Islet precursor cell (in vitro differentiated cells): ENCODE results near the gene TRABD2B.

ENCODE experiments used
- DNase-seq: peaks from one replicate; pipeline ENCODE4 v3.0.0-alpha.2; 2018

TRABD2B gene

DNA sequence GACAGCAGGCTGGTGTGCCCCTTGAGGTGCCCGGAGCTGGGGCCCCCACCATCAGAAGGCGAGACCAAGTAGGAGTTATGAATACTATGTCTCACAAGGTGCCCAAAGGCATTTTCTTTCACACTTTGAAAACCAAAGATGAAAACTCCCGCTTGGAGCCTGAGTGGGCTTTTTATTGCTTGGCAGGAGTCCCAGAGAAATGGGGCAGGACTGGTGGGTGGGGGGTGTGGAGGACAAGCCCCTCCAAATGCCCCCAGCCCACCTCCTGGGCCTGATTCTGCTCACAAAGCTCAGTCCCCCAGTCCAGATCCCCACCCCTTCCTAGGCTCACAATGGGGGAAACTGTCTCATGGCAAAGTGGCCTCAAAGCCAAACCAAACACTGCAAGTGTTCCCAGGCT lies 227.9 kb downstream of the TRABD2B start:
- no peak for DNase-seq

DNA sequence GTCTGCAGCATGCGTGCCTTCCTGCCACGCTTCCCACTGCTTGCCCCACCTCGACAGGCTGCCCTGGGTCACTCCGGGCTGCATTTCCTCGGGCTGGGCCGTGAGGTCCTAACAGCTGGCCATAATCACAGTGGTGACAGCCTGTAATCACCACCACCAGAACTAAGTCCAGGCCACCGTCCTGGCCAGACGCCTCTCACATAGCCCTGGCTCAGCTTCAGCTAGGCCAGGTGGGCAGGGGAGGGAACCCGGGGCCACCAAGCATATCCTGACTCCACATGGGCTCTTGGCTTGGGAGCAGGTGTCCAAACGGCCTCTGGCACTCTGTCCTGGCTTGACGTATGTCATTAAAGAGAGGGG lies 229.5 kb downstream of the TRABD2B start:
- no peak for DNase-seq

DNA sequence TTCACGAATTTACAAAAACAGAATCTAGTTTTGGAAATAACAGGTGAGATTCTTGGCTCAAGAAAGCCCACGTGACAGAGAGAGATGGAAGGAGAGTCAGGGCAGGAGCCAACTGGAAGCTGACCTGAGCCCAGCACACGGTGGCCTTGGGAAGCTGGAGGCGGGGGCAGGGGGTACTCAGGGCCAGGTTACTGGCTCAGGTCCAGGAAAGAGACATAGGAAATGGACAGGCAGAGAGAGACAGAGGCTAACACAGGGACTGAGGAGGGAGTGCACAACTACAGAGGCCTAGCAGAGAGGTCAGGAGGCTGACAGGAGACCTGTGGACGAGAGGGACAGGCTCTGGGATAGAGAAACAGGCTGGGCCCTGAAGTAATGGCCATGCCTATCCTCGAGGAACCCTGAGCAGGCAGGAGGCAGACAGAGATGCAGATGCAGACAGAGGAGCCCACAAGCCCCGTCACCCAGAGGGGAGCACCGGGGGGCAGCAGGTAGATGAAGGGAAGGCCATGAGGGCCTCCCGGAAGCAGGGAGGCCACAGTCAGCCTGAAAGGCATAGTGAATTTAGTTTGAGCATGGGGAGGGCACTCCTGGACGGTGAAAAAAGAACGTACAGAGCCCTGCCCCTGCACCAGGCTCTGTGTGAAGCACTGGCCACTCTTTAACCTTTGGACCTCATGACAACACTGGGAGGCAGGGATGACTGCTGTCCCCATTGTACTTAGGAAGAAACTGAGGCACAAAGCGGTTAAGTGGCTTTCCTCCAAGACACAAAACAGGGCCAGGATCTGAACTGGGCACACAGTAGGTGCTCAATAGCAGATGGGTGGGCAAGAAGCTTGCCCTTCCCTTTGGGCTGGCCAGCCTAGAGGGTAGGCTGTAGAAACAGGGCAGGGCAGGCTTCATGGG lies 230.1 kb downstream of the TRABD2B start:
- DNase-seq = no peak

DNA sequence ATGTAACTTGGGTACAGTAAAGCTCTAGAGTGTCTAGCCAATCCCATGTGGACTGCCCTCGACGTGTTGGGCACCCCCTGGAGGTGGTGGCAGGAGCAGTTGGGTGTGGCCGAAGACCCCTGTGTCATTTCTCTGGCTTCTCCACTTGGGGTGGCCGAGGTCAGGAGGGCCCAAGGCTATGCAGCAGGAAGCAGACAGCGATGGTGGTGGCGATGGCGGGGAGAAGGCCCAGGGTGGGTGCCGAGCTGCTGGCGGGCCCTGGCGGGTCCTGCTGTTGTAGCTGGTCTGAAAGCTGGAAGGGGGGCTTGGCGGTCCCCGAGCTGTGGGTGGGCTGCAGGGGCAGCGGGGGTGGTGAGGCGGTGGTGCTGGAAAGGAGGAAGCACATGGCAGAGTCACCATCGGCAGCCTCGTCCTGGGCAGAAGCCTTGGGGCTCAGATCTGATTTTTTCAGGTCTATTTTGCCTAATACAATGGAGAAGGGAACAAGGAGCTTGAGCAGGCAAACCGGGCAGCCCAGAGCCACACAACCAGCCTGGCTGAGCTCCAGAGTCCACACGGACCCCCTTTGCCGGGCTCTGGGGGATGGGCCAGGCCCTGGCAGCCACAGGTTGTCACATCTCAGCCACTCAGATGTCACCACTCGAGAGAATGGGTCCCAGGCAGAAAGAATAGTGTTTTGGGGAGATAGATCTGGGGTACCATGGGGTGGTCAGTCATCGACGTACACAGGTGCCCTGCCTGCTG lies 231.3 kb downstream of the TRABD2B start:
- no peak for DNase-seq

DNA sequence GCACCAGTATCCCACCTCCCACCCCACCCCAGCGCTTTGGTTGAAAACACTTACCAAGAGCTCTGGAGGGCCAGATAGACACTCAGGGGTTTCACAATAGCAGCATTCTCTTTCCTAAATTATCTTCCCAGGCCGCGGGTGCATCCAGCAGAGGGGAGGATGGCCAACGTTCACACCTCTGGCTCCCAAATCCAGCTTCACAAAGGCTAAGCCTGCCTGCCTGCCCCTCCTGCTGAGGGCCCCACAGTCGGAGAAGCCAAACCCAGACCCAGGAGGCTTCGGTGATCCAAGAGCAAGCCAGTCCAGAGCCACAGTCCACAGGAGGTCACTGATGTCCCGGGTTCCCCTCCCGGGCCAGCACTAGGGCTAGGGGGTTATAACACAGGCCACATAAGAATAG lies 231.9 kb downstream of the TRABD2B start:
- no peak for DNase-seq

DNA sequence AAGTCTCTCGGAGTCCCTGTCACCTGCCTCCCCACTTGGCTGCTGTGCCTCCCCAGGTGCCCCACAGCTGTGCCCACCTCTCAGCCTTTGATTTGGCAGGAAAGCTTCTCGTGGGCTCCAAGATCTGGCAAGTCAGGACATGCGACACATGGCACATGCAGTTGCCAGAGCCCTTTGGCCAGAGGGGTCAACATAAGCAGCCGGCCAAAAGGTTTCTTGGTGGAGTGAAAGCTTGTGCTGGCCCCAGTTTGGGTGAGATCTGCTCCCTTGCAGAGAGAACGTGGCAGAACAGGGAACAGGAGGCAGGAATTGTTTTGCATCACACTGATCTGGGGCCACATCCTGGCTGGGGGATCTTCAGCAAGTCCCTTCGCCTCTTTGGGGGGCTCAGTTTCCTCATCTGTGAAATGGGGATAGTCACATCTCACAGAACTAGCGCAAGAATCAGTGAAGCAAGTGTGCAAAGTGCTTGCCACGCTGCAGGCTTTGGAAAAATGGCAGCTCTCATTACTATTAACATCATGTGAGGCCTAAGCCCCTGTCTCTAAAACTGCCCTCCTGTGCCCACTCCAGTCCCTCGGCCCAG lies 232.6 kb downstream of the TRABD2B start:
- DNase-seq = no peak

DNA sequence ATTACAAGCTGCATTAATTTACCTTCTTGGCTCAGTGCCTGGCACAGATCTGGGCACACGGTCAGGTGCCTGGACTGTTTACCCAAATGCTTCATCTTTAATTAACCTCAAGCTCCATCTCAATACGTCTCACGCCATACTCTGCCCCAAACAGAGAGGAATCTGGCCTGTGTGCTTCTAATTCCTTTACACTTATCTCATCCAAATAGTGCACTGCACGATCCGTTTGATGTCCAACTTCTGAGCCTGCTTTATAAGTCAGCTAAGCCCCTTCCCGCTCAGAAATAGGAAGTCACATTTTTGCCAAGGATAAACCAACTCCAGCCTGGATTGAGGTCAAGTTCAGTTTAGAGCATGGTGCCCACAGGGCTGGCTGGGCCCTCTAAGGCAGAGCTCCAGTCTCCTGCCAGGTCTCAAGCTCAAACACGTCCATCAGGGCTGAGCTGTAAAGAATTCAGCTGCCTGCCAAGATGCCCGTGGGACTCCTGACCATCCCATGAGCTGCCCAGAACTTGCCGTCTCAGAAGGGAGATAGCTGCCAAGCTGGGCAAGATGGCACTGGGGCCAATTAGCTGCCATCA lies 233.5 kb downstream of the TRABD2B start:
- DNase-seq = no peak

DNA sequence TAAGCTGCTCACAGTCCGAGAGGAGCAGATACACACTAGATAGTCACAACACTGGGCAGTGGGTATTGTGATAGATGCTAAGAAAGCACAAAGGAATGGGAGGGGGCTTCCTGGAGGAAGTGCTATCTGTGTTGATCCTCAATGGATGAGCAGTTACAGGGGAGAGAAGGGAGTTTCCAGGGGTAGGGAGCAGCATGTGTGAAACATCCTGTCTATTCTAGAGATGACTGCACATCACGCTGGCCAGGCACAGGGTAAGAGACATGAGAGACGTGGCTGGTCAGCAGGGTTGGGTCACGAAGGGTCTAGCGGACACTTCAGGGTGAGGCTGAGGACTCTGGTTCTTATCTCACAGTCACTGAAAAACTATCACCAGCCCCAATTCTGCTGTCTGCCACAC lies 235.2 kb downstream of the TRABD2B start:
- DNase-seq = no peak

DNA sequence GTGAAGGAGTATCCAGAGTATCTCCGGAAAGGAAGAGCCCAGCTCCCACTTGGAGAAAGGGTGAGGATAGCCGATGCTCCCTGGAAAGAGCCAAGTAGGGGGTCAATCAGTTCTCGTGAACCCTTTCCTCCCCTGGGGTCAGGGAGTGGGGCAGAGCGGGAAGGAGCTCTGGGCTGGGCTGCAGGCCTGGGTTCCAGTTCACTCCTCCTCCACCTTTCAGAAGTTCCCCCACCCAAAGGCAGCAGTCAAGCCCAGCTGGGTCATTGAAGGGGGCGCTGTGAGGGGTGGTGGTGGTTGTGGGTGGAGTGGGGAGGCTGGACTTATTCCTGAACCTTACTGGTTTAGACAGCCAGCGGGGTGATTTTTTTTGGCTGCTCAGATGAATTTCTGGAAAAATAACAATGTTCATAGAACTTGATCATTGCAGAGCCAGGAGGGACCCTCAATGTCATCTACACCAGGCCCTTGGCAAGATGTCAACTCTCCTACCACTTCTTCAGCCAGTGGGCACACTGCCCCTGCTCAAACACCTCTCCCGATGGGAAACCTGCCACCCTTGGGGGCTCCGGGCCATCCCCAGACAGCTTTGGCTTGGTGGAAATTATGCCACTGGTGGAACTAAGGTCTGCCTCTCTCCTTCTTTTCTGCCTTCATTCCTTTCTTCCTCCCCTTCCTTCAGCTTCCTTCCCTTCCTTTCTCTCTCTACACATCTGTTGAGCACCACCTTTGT lies 235.8 kb downstream of the TRABD2B start:
- no peak for DNase-seq

DNA sequence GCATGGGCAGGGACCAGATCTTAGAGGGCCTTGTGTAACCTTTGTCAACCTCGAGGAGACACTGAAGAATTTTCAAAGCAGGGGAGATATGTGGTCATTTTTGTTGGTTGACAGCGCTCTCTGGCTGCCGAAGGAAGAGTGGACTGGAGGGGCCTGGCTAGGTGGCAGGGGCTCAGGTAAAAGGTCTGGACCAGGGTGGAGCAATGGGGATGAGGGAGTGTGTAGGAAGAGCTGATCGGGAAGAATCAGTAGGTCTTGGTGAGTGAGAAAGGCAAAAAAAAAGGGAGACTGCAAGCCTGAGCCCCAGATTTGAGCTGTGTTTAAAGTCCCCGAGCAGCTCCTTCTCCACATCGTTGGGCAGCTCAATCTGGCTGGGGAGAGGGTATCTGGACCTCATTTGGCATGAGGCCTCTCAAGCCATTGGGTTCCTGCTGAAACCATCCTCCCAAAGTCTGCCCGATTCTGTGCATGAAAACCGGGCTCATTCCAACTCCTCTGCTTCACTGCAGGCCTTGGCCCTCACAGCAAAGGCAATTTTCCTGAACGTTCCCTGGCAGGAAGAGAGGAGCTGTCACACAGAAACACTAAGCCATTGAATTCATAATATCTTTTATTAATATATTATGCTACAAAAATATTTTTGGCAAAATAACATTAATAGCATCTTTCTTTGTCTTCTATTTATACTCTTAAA lies 237.1 kb downstream of the TRABD2B start:
- no peak for DNase-seq

DNA sequence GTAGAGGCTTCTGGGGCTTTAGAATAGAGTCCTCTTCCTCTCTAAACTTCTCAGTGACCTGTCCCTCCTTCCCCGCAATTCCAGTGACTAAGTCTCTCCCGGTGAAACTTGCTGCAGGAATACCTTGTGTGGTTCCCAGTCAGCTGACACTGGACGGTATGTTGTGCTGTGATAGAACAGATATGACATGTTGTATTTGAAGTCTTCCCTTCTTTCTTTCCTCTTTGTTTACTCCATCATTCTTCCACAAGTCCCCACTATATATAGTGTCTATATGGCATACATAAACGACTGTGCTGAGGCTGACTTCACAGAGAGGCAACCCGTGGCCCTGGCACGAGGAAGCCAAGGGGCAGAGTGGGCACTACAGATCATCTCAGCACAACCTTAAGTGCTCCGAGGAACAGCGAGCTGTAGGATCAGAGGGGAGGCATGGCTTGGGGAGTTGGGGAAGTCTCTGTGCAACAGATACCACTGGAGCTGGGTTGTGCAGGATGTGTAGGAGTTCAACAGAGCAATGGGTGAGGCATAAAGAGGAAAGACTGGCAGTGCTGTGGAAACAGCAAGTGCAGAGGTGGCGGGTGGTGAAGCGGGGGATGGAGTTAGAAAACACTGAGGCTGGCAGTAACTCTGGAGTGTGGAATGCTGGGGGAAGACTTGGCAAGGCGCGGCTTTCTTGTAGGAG lies 237.8 kb downstream of the TRABD2B start:
- DNase-seq = peak; percentile 49

DNA sequence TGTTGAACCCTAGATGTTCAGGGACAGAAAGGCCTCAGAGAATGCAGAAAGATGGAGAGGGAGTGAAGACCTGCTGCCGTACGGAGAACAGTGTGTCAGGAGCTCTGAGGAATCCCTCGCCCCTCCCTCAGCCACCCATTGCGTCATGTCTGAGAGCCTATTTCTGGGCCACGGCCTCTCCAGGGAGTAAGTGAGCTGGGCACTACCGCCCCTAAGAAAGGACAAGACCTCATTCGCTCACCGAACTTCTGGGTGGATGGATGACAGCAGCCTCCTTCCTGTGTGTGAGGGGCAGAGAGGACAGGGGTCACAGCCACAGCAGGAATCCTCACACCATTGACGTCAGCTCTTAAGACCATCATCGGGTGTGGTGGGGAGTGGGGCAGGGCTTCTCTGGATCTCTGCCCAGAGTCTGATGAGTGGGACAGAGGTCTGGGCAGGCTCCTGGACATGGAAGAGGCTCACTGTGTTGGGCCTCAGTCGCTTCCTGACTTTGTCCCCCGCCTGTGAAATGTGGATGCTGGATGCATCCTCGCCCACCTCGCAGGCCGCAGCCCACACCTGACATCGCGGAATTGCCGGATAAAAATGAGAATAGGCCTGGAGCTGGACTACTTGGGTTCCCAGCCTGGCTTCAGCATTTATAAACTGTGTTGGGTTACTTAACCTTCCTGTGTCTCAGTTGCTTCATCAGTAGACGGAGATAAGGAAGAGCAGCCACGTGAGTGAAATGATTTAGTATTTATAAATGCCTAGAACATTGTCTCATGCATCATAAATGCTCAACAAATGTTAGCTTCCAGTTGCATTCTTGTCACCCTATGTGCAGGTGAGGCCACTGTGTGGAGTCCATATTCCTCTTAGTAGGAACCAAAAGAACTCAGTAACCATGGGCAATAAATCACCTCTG lies 238.6 kb downstream of the TRABD2B start:
- peak; percentile 45 for DNase-seq

DNA sequence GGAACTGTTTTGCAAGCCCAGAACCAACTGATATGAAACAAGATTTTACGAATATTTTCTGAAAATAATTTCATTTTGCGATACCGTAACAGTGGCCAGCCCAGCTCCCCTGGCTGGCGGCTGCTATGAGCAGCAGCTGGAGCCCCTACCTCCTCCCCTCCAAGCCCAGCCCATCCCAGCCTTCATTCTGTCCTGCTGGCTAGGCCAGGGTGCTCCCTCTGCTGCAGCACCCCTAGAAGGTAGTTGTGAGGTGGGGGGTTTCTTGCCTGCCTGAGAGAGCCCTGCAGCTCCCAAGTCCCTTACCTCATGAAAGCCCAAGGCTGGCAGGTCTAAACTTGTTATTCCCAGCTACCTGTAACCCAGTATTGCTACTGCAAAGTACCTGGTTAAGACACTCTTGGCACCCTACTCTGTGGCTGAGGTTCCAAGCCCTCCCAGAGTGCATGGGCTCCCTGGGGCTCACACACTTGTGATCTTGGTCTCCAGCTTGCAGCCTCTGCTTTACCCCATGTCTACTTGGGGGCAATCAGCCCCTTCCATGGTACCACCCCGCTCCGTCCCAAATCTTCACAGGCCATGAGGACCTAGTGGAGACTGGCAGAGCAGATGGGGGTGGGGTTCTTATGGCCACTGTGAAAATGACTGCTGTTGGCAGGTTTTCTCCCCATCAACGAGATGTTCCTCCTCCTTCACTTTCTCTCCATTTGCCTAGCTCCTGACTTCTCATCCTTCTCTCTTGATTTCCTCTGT lies 239.8 kb downstream of the TRABD2B start:
- DNase-seq = peak; percentile 49

DNA sequence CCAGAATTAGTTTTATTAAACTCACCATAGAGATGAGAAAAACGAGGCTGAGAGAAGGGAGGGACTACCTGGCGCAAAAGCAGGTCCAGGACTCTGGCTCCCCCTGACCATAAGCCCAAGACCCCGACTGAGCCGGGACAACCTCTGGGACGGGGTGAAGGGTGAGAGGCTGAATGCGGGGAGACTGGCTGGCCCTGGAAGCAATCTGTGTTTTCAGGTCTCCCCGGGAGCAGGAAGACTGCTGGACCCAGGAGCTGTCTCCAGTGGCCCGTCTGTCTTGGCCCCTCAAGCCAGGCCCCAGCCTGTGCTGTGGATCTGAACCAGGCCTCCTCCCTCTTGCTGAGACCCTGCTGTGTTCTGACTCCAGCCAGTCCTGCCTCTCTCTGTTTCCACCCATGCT lies 240.8 kb downstream of the TRABD2B start:
- DNase-seq = peak; percentile 41

DNA sequence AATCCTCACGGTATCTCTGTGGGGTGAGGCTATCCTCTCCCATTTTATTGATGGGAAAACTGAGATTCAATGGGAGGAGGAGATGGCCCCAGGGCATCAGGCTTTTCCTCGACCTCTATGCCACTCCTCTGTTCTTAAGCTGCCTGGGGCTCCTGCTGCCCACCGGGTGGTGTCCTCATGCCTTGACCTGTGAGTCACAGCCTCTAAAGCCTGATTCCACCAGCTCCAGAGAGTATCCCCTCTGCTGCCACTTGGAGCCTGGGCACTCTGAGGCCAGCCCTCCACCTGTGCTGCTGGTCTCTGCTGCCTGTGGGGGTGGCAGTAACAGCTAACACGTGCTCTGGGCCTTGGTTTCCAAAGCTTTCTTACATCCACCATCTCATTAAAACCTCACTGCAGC lies 241.2 kb downstream of the TRABD2B start:
- peak; percentile 57 for DNase-seq

DNA sequence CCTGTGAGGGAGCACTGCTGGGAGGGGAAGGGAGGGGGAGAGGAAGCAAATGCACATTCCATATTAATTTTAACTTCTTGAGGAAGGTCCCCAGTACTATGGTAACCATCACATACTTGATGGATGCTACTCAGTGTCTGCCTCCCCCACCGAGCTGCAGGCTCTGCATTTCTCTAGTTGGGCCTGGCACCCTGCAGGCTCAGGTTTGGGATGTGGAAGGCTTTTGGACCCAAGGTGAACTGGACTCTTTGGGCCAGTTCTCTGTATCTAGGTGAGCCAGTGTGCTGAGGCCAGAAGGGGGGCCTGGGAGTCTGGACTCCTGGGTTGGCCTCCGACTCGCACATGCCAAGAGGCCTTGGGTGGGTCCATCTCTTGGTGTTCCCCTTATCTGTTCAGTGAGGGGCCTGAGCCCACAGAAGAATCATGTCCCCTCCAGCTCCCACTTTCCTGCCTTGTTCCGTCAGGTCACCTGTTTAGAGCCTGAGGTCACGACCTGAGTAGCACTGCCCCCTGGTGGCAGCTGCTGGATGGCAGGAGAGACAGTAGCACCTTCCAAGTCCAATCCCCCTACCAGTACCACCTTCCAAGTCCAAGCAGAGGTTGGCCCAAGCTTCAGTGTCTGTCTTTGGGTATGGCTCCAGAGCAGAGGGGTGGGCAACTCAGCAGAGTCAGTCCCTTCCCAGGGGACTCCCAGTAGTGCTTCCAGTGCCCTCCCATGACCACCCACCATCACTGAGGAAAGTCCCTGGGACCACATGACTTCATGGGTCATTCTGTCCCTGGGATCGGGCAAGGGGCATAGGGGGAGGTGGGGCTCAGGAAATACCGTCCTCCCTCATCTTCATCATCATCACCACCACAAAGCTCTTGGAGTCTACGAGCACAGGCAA lies 241.8 kb downstream of the TRABD2B start:
- peak; percentile 79 for DNase-seq

DNA sequence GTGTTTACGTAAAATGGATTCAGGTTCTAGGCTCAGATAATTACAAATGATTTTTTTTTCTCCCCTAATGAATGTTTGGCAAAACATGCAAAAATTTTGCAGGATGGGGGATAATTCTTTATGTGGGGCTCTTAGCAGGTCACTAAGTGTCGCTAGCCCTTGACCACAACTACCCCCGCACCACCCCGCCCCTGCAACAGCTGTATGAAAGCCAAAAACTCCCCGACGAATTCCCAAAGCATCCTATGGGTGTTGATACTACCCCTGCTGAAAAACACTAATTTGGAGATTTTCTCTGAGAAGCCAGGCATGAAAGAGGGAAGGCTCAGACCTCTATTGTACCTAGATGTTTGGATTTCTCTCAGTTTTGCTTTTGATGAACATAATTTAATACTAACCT lies 243.0 kb downstream of the TRABD2B start:
- peak; percentile 28 for DNase-seq

DNA sequence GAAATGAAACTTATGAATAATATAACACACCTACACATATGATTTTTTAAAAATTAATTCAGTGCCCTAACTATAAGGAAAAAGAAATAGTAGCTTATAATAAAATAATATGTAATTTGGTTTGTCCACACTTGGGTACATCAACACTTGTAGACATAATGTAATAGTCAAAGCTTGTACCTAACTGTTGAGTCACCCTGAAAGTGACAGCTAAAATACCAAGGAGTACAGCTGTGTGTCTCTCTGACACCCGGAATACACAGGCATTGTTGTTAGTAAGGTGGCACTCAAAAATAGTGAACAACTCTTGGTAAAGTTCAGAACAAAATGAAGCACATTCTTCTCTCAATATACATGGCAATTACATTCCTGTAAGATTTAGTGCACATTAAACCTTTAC lies 243.4 kb downstream of the TRABD2B start:
- DNase-seq = no peak

DNA sequence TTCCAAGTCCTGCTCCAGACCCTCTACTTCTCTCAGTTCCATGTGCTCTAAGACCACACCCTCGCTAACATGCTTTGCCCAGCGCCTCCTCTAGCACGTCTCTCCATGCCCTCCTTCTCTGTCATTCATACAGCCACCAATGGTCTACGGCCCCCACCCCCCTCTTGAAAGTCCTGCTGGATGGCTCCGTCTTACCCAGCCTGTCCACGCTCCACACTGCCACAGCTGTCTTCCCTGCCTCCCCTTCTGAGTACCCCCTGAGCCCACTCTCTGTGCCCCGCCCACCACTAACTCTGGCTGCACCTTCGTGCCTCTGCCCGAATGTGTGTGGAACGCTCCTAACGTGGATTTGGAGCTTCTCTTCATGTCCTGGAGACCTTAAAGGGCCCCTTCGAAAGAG lies 244.6 kb downstream of the TRABD2B start:
- peak; percentile 51 for DNase-seq
